HepG2 (cell line): ENCODE measurements around the gene ALOX5. TPM values are rescaled to one million over a fixed set of nuclear protein-coding genes. Genes with fewer than 3 reads are reported as not detected.

Source experiments
- BRCA1 ChIP-seq: sonication (generic); formaldehyde crosslinking; IDR thresholded peaks from 2 replicates; pipeline ENCODE4 v1.4.0; 2020; ENCODE audit warnings: missing genetic modification reagents
- CC2D1A ChIP-seq: sonication (generic); formaldehyde crosslinking; IDR thresholded peaks from 2 replicates; pipeline ENCODE4 v1.8.1; 2023; ENCODE audit warnings: mild to moderate bottlenecking, missing genetic modification reagents
- E2F2 ChIP-seq: sonication (generic); formaldehyde crosslinking; IDR thresholded peaks from 2 replicates; pipeline ENCODE4 v1.4.0; 2020; ENCODE audit warnings: missing genetic modification reagents, borderline replicate concordance
- PAF1 ChIP-seq: IDR thresholded peaks from 2 replicates; pipeline ENCODE4 v1.6.1; 2016; ENCODE audit warnings: missing genetic modification reagents, missing compliant biosample characterization
- RFX5 ChIP-seq: IDR thresholded peaks from 2 replicates; pipeline ENCODE4 v1.6.1; 2011; ENCODE audit warnings: low read depth, low read length, improper control_type of control experiment
- SALL1 ChIP-seq: sonication (generic); formaldehyde crosslinking; IDR thresholded peaks from 2 replicates; pipeline ENCODE4 v1.8.0; 2022; ENCODE audit warnings: mild to moderate bottlenecking, missing genetic modification reagents
- SNAPC5 ChIP-seq: sonication (generic); formaldehyde crosslinking; IDR thresholded peaks from 2 replicates; pipeline ENCODE4 v1.8.1; 2023; ENCODE audit warnings: mild to moderate bottlenecking, missing genetic modification reagents, borderline replicate concordance
- TGIF2 ChIP-seq: IDR thresholded peaks from 2 replicates; pipeline ENCODE4 v1.6.1; 2016; ENCODE audit warnings: control low read depth, missing compliant biosample characterization
- USF2 ChIP-seq, 2 experiments: sonication (generic) in 1 of 2; formaldehyde crosslinking in 1 of 2; IDR thresholded peaks; 2 replicates each; pipeline versions ENCODE4 v1.5.1 to v1.6.1; 2011 to 2020; ENCODE audit warnings: borderline replicate concordance in 1 of 2, low read depth in 1 of 2, low read length in 1 of 2, mild to moderate bottlenecking in 1 of 2, missing genetic modification reagents in 1 of 2, moderate library complexity in 1 of 2
- ZNF550 ChIP-seq: sonication (generic); formaldehyde crosslinking; IDR thresholded peaks from 2 replicates; pipeline ENCODE4 v1.4.0; 2020; ENCODE audit warnings: mild to moderate bottlenecking, missing genetic modification reagents, borderline replicate concordance
- ZNF607 ChIP-seq: sonication (generic); formaldehyde crosslinking; IDR thresholded peaks from 2 replicates; pipeline ENCODE4 v1.5.1; 2020; ENCODE audit warnings: missing genetic modification reagents, mild to moderate bottlenecking, borderline replicate concordance
- ZNF672 ChIP-seq: sonication (generic); formaldehyde crosslinking; IDR thresholded peaks from 2 replicates; pipeline ENCODE4 v1.8.1; 2022; ENCODE audit warnings: missing genetic modification reagents
- ZNF770 ChIP-seq: sonication (generic); formaldehyde crosslinking; IDR thresholded peaks from 2 replicates; pipeline ENCODE4 v1.5.0; 2020; ENCODE audit warnings: mild to moderate bottlenecking, missing genetic modification reagents
- ZNF782 ChIP-seq: sonication (generic); formaldehyde crosslinking; IDR thresholded peaks from 2 replicates; pipeline ENCODE4 v1.4.0; 2020; ENCODE audit warnings: missing genetic modification reagents, mild to moderate bottlenecking, borderline replicate concordance
- polyA plus RNA-seq, 8 experiments: library from polyadenylated mRNA; depleted of rRNA in 3 of 8; stranded (reverse) in 7 of 8; unstranded in 1 of 8; fragments of >200 nt; fragmentation: Illumina TruSeq in 4 of 8; extraction: Trizol in 4 of 8; gene quantifications; 2 replicates each; pipeline versions ENCODE4 v1.2.1 to v1.2.3, GENCODE V29; 2011 to 2016; ENCODE audit warnings: low read depth in 4 of 8, missing spikeins in 1 of 8, mixed read lengths in 1 of 8; ENCODE audit not compliant: insufficient read depth in 1 of 8
- total RNA-seq, 5 experiments: library from RNA; depleted of rRNA; stranded (reverse); fragments of >200 nt; fragmentation: Illumina TruSeq; extraction: Trizol; gene quantifications; 2 replicates each; pipeline ENCODE4 v1.2.3, GENCODE V29; 2016; ENCODE audit warnings: low read depth in 1 of 5

The ALOX5 gene
- total and polyA plus RNA-seq, 2 of the 13 experiments (the other 11 are each of a cell fraction or from before 2014, with no cell fraction given): 0.04 TPM; not detected in 1

- no peak for TF ChIP-seq USF2 (IDR thresholded peaks at IDR 0.05; ENCODE audit: low read depth, low read length)
- no peak for TF ChIP-seq USF2 (CRISPR knock-in tag; IDR thresholded peaks at IDR 0.05; ENCODE audit: borderline replicate concordance)
- 0 out of 2 replicates have a peak, but pooled peaks have one; percentile 30 for TF ChIP-seq BRCA1
- TF ChIP-seq TGIF2 (CRISPR knock-in tag): no peak
- TF ChIP-seq ZNF782: no peak
- TF ChIP-seq CC2D1A: no peak
- no peak for TF ChIP-seq E2F2 (CRISPR knock-in tag)
- no peak for TF ChIP-seq ZNF550 (CRISPR knock-in tag)
- TF ChIP-seq SALL1: 0 out of 2 replicates have a peak, but pooled peaks have one; percentile 30
- TF ChIP-seq ZNF770 (CRISPR knock-in tag): no peak
- TF ChIP-seq RFX5: no peak
- TF ChIP-seq SNAPC5 (CRISPR knock-in tag): no peak
- TF ChIP-seq ZNF607 (CRISPR knock-in tag): no peak
- TF ChIP-seq ZNF672: no peak
- no peak for TF ChIP-seq PAF1
Measured at GRCh38 chr10:45432700-45433472, 58.9 kb downstream of the ALOX5 start (continued).
